GM12892 (cell line): Measurements from ENCODE around the gene CPAMD8.

ENCODE experiments used
- POLR2A ChIP-seq: IDR thresholded peaks from 2 replicates; pipeline ENCODE4 v1.6.1; 2011; ENCODE audit warnings: low read depth, low read length, control low read depth
- POLR2AphosphoS5 ChIP-seq: IDR thresholded peaks from 2 replicates; pipeline ENCODE4 v1.6.1; 2011; ENCODE audit warnings: low read depth, low read length, control low read depth

GRCh38 chr19:16861011-16861410 is 165.6 kb downstream of the CPAMD8 start:
- no peak for TF ChIP-seq POLR2AphosphoS5
- TF ChIP-seq POLR2A: no peak
